Activated naive CD4-positive, alpha-beta T cell treated with anti-CD3 and anti-CD28 coated beads, Interleukin-2, amount 10 ng/mL, durations not matched to agents 7 days and 5 days (primary cell): ENCODE results near the gene C1orf226.

Source experiments
- CTCF ChIA-PET: fragments of 350-600 bp; sonication (Branson Sonifier 250); formaldehyde crosslinking; loops from one replicate; lab custom pipeline; 2021; ENCODE audit warnings: antibody characterized with exemption; lab: Charles Lee
- DNase-seq: peaks from one replicate; pipeline ENCODE4 v3.0.0-alpha.2; 2020
- H3K27ac Mint-ChIP-seq: one replicate; pipeline ENCODE4 v1.8.0; 2021; ENCODE audit warnings: mild to moderate bottlenecking, moderate library complexity, mixed read lengths
- H3K27me3 Mint-ChIP-seq: one replicate; pipeline ENCODE4 v1.8.0; 2021; ENCODE audit warnings: mild to moderate bottlenecking, mixed read lengths
- H3K36me3 Mint-ChIP-seq: one replicate; pipeline ENCODE4 v1.8.0; 2021; ENCODE audit warnings: mixed read lengths
- H3K4me1 Mint-ChIP-seq: one replicate; pipeline ENCODE4 v1.8.0; 2021; ENCODE audit warnings: mixed read lengths
- H3K4me3 Mint-ChIP-seq: one replicate; pipeline ENCODE4 v1.8.0; 2021; ENCODE audit warnings: mild to moderate bottlenecking, moderate library complexity, mixed read lengths
- H3K9me3 Mint-ChIP-seq: one replicate; pipeline ENCODE4 v1.8.0; 2021; ENCODE audit warnings: mixed read lengths

C1orf226 gene

GRCh38 chr1:162358928-162359327, 22.6 kb upstream of the C1orf226 start:
- no peak for DNase-seq
- no peak overlapping the region for H3K4me3 Mint-ChIP-seq
- H3K27ac Mint-ChIP-seq: no peak overlapping the region
- no peaks in the 10 kb centered on the region for H3K4me1 Mint-ChIP-seq
- CTCF ChIA-PET: no interaction called here
- H3K9me3 Mint-ChIP-seq: no peaks in the 10 kb centered on the region
- H3K36me3 Mint-ChIP-seq: no peaks in the 10 kb centered on the region
- H3K27me3 Mint-ChIP-seq: peaks cover 14% of the 10 kb centered on the region

- DNase-seq: no peak
- peaks cover 18% of the 10 kb centered on the region for H3K27me3 Mint-ChIP-seq
- H3K4me3 Mint-ChIP-seq: no peak overlapping the region
- H3K27ac Mint-ChIP-seq: no peak overlapping the region
- no peaks in the 10 kb centered on the region for H3K4me1 Mint-ChIP-seq
- no peaks in the 10 kb centered on the region for H3K36me3 Mint-ChIP-seq
- H3K9me3 Mint-ChIP-seq: no peaks in the 10 kb centered on the region
- CTCF ChIA-PET: no interaction called here
These were observed 21.8 kb upstream of the C1orf226 start for GRCh38 chr1:162359523-162360236.

- H3K9me3 Mint-ChIP-seq: no peaks in the 10 kb centered on the region
- no peaks in the 10 kb centered on the region for H3K4me1 Mint-ChIP-seq
- peaks cover 18% of the 10 kb centered on the region for H3K27me3 Mint-ChIP-seq
- CTCF ChIA-PET: no interaction called here
- DNase-seq: no peak
- no peak overlapping the region for H3K4me3 Mint-ChIP-seq
- no peaks in the 10 kb centered on the region for H3K36me3 Mint-ChIP-seq
- no peak overlapping the region for H3K27ac Mint-ChIP-seq
These were observed 21.2 kb upstream of the C1orf226 start for GRCh38 chr1:162360237-162360873.

- no peak overlapping the region for H3K4me3 Mint-ChIP-seq
These were observed 20.7 kb upstream of the C1orf226 start for GRCh38 chr1:162360874-162361260.

GRCh38 chr1:162361349-162361748, 20.2 kb upstream of the C1orf226 start:
- H3K9me3 Mint-ChIP-seq: no peaks in the 10 kb centered on the region
- no peak overlapping the region for H3K27ac Mint-ChIP-seq
- no peak for DNase-seq
- no peaks in the 10 kb centered on the region for H3K4me1 Mint-ChIP-seq
- CTCF ChIA-PET: no interaction called here
- no peak overlapping the region for H3K4me3 Mint-ChIP-seq
- peaks cover 19% of the 10 kb centered on the region for H3K27me3 Mint-ChIP-seq
- H3K36me3 Mint-ChIP-seq: no peaks in the 10 kb centered on the region

More at GRCh38 chr1:162360874-162361260, 20.7 kb upstream of the C1orf226 start:
- no peaks in the 10 kb centered on the region for H3K4me1 Mint-ChIP-seq
- peaks cover 19% of the 10 kb centered on the region for H3K27me3 Mint-ChIP-seq
- no peak for DNase-seq
- no peaks in the 10 kb centered on the region for H3K9me3 Mint-ChIP-seq
- CTCF ChIA-PET: no interaction called here
- no peaks in the 10 kb centered on the region for H3K36me3 Mint-ChIP-seq
- H3K27ac Mint-ChIP-seq: no peak overlapping the region

- CTCF ChIA-PET: no interaction called here
- DNase-seq: no peak
- no peak overlapping the region for H3K4me3 Mint-ChIP-seq
- no peaks in the 10 kb centered on the region for H3K9me3 Mint-ChIP-seq
- H3K27ac Mint-ChIP-seq: no peak overlapping the region
- peaks cover 15% of the 10 kb centered on the region for H3K27me3 Mint-ChIP-seq
- H3K36me3 Mint-ChIP-seq: no peaks in the 10 kb centered on the region
- H3K4me1 Mint-ChIP-seq: no peaks in the 10 kb centered on the region
These were observed 17.7 kb upstream of the C1orf226 start for GRCh38 chr1:162363823-162364222.

- no peak overlapping the region for H3K27ac Mint-ChIP-seq
- H3K4me3 Mint-ChIP-seq: no peak overlapping the region
- H3K36me3 Mint-ChIP-seq: no peaks in the 10 kb centered on the region
- no peaks in the 10 kb centered on the region for H3K9me3 Mint-ChIP-seq
- CTCF ChIA-PET: no interaction called here
- H3K4me1 Mint-ChIP-seq: no peaks in the 10 kb centered on the region
- no peak for DNase-seq
- peaks cover 15% of the 10 kb centered on the region for H3K27me3 Mint-ChIP-seq
These were observed 17.0 kb upstream of the C1orf226 start for GRCh38 chr1:162364498-162364897.

GRCh38 chr1:162365284-162366020, 16.1 kb upstream of the C1orf226 start:
- DNase-seq: no peak
- CTCF ChIA-PET: interaction anchor here (1.6 kb wide), 1 partner anchor 24 kb away, joined by 5 read pairs; no protein-coding TSS in a partner anchor
- Mint-ChIP-seq H3K27me3 (peaks cover 15% of the 10 kb centered on the region), H3K4me1 (no peaks in the 10 kb centered on the region), H3K9me3 (no peaks in the 10 kb centered on the region), H3K4me3 (no peak overlapping the region), H3K27ac (no peak overlapping the region), H3K36me3 (no peaks in the 10 kb centered on the region)

GRCh38 chr1:162366149-162366548, 15.4 kb upstream of the C1orf226 start:
- CTCF ChIA-PET: interaction anchor here (1.6 kb wide), 1 partner anchor 23 kb away, joined by 5 read pairs; no protein-coding TSS in a partner anchor
- DNase-seq: no peak
- no peaks in the 10 kb centered on the region for H3K9me3 Mint-ChIP-seq
- no peaks in the 10 kb centered on the region for H3K4me1 Mint-ChIP-seq
- H3K36me3 Mint-ChIP-seq: no peaks in the 10 kb centered on the region
- no peak overlapping the region for H3K27ac Mint-ChIP-seq
- peaks cover 15% of the 10 kb centered on the region for H3K27me3 Mint-ChIP-seq
- no peak overlapping the region for H3K4me3 Mint-ChIP-seq

GRCh38 chr1:162366671-162367070, 14.9 kb upstream of the C1orf226 start:
- H3K4me1 Mint-ChIP-seq: no peaks in the 10 kb centered on the region
- H3K27ac Mint-ChIP-seq: no peak overlapping the region
- H3K36me3 Mint-ChIP-seq: no peaks in the 10 kb centered on the region
- H3K4me3 Mint-ChIP-seq: peak overlapping the region; percentile 43
- peaks cover 15% of the 10 kb centered on the region for H3K27me3 Mint-ChIP-seq
- H3K9me3 Mint-ChIP-seq: no peaks in the 10 kb centered on the region
- DNase-seq: no peak
- CTCF ChIA-PET: interaction anchor here (1.6 kb wide), 1 partner anchor 23 kb away, joined by 5 read pairs; no protein-coding TSS in a partner anchor

- DNase-seq: no peak
- Mint-ChIP-seq H3K9me3 (no peaks in the 10 kb centered on the region), H3K4me1 (no peaks in the 10 kb centered on the region), H3K27me3 (peaks cover 15% of the 10 kb centered on the region), H3K4me3 (peak overlapping the region; percentile 43), H3K36me3 (no peaks in the 10 kb centered on the region), H3K27ac (no peak overlapping the region)
- CTCF ChIA-PET: no interaction called here
These were observed 14.5 kb upstream of the C1orf226 start for GRCh38 chr1:162367073-162367472.

- Mint-ChIP-seq H3K9me3 (no peaks in the 10 kb centered on the region), H3K4me1 (no peaks in the 10 kb centered on the region), H3K36me3 (no peaks in the 10 kb centered on the region), H3K27me3 (peaks cover 15% of the 10 kb centered on the region), H3K27ac (no peak overlapping the region), H3K4me3 (no peak overlapping the region)
- DNase-seq: no peak
- CTCF ChIA-PET: no interaction called here
These were observed 13.8 kb upstream of the C1orf226 start for GRCh38 chr1:162367772-162368171.

- Mint-ChIP-seq H3K4me1 (no peaks in the 10 kb centered on the region), H3K27ac (no peak overlapping the region), H3K4me3 (no peak overlapping the region), H3K27me3 (peaks cover 13% of the 10 kb centered on the region), H3K9me3 (no peaks in the 10 kb centered on the region), H3K36me3 (no peaks in the 10 kb centered on the region)
- CTCF ChIA-PET: no interaction called here
- no peak for DNase-seq
These were observed 13.1 kb upstream of the C1orf226 start for GRCh38 chr1:162368451-162368850.

- Mint-ChIP-seq H3K27me3 (peaks cover 6% of the 10 kb centered on the region), H3K27ac (no peak overlapping the region), H3K4me3 (no peak overlapping the region), H3K9me3 (no peaks in the 10 kb centered on the region), H3K4me1 (no peaks in the 10 kb centered on the region), H3K36me3 (no peaks in the 10 kb centered on the region)
- CTCF ChIA-PET: no interaction called here
- no peak for DNase-seq
These were observed 12.0 kb upstream of the C1orf226 start for GRCh38 chr1:162369571-162369970.
